SK-N-SH (cell line): ENCODE results near the gene NCF2. TPM values are rescaled to one million over a fixed set of nuclear protein-coding genes. Genes with fewer than 3 reads are reported as not detected.

Experiments
- CTCF ChIA-PET: fragments of 300-600, 350-600 bp; formaldehyde crosslinking; extraction: SDS; loops from one replicate; lab custom pipeline; 2021; lab: Yijun Ruan, JAX
- POLR2A ChIA-PET: fragments of 350-600 bp; sonication (Branson Sonifier 250); formaldehyde crosslinking; extraction: SDS; loops from one replicate; lab custom pipeline; 2020; ENCODE audit warnings: antibody characterized with exemption, inconsistent platforms; lab: Yijun Ruan, JAX
- DNase-seq: peaks from one replicate; pipeline ENCODE4 v3.0.0; 2012
- H2AFZ ChIP-seq: fragments of 200-600 bp; sonication (generic); 2 replicates; pipeline ENCODE4 v1.8.1; 2016; ENCODE audit warnings: antibody characterized with exemption, mild to moderate bottlenecking, low read depth
- H3F3A ChIP-seq: fragments of 200-600 bp; sonication (generic); replicated peaks from 2 replicates; pipeline ENCODE3; 2016; ENCODE audit warnings: antibody characterized with exemption, mild to moderate bottlenecking; ENCODE audit not compliant: insufficient read depth
- H3K27ac ChIP-seq, 2 experiments: fragments of 200-500 bp in 1 of 2; fragments of 200-600 bp in 1 of 2; sonication (Bioruptor generic) in 1 of 2; sonication (generic), shearing (Covaris generic) in 1 of 2; 2 replicates each; pipeline versions ENCODE4 v1.5.1 to v1.6.1; 2014 to 2016; ENCODE audit warnings: low read depth in 2 of 2, inconsistent platforms in 1 of 2, low read length in 1 of 2, mild to moderate bottlenecking in 1 of 2, mixed read lengths in 1 of 2
- H3K27me3 ChIP-seq: fragments of 200-600 bp; sonication (generic), shearing (Covaris generic); 2 replicates; pipeline ENCODE4 v1.6.1; 2016; ENCODE audit warnings: mixed run types; ENCODE audit not compliant: insufficient read depth
- H3K36me3 ChIP-seq, 2 experiments: fragments of 200-500 bp in 1 of 2; fragments of 200-600 bp in 1 of 2; sonication (Bioruptor generic) in 1 of 2; sonication (generic) in 1 of 2; replicated peaks in 1 of 2; 2 replicates each; pipeline versions ENCODE3 to v1.5.1; 2014 to 2016; ENCODE audit warnings: low read length in 1 of 2, mild to moderate bottlenecking in 1 of 2; ENCODE audit not compliant: insufficient read depth in 2 of 2, control insufficient read depth in 1 of 2
- H3K4me1 ChIP-seq, 2 experiments: fragments of 200-500 bp in 1 of 2; fragments of 200-600 bp in 1 of 2; sonication (Bioruptor generic) in 1 of 2; sonication (generic), shearing (Covaris generic) in 1 of 2; 2 replicates each; pipeline versions ENCODE4 v1.5.1 to v1.6.1; 2014 to 2016; ENCODE audit warnings: low read depth in 1 of 2, low read length in 1 of 2, mixed run types in 1 of 2; ENCODE audit not compliant: insufficient read depth in 2 of 2, control insufficient read depth in 1 of 2
- H3K4me2 ChIP-seq: fragments of 200-600 bp; sonication (generic), shearing (Covaris generic); 2 replicates; pipeline ENCODE4 v1.6.1; 2017; ENCODE audit warnings: mixed run types
- H3K4me3 ChIP-seq, 2 experiments: fragments of 200-500 bp in 1 of 2; fragments of 200-600 bp in 1 of 2; sonication (Bioruptor generic) in 1 of 2; sonication (generic), shearing (Covaris generic) in 1 of 2; 2 replicates each; pipeline versions ENCODE4 v1.5.1 to v1.8.1; 2014 to 2016; ENCODE audit warnings: low read depth in 2 of 2, inconsistent platforms in 1 of 2, low read length in 1 of 2, mild to moderate bottlenecking in 1 of 2, mixed read lengths in 1 of 2, moderate library complexity in 1 of 2
- H3K79me2 ChIP-seq: fragments of 200-600 bp; sonication (generic); 2 replicates; pipeline ENCODE4 v1.8.1; 2017; ENCODE audit warnings: mild to moderate bottlenecking; ENCODE audit not compliant: insufficient read depth
- H3K9ac ChIP-seq: fragments of 200-600 bp; sonication (generic); 2 replicates; pipeline ENCODE4 v1.6.1; 2017; ENCODE audit warnings: mixed run types
- H3K9me2 ChIP-seq: fragments of 200-600 bp; sonication (generic); 2 replicates; pipeline ENCODE4 v1.6.1; 2017; ENCODE audit warnings: mixed run types
- H3K9me3 ChIP-seq: fragments of 200-600 bp; sonication (generic); 2 replicates; pipeline ENCODE4 v1.6.1; 2017; ENCODE audit warnings: mixed run types, mild to moderate bottlenecking, moderate library complexity
- H4K20me1 ChIP-seq: fragments of 200-600 bp; sonication (generic); 2 replicates; pipeline ENCODE4 v1.6.1; 2017; ENCODE audit warnings: mild to moderate bottlenecking, mixed run types; ENCODE audit not compliant: insufficient read depth
- CTCF ChIP-seq: fragments of 200-600 bp; sonication (generic); IDR thresholded peaks from 2 replicates; pipeline ENCODE4 v1.6.1; 2017; ENCODE audit warnings: antibody characterized with exemption, mild to moderate bottlenecking, moderate library complexity
- EP300 ChIP-seq, 2 experiments: IDR thresholded peaks; 2 replicates each; pipeline versions ENCODE4 v1.4.0 to v1.6.1; 2012; ENCODE audit warnings: borderline replicate concordance in 1 of 2, low read depth in 1 of 2, low read length in 1 of 2
- FOSL2 ChIP-seq: IDR thresholded peaks from 2 replicates; pipeline ENCODE4 v1.4.0; 2012; ENCODE audit warnings: low read depth, mild to moderate bottlenecking, moderate library complexity, borderline replicate concordance
- FOXJ3 ChIP-seq: sonication (generic); formaldehyde crosslinking; IDR thresholded peaks from 2 replicates; pipeline ENCODE4 v1.5.1; 2020; ENCODE audit warnings: mild to moderate bottlenecking, missing genetic modification reagents
- FOXM1 ChIP-seq: IDR thresholded peaks from 2 replicates; pipeline ENCODE4 v1.4.0; 2012; ENCODE audit warnings: low read depth, mild to moderate bottlenecking
- MEF2A ChIP-seq: IDR thresholded peaks from 2 replicates; pipeline ENCODE4 v1.4.0; 2012; ENCODE audit warnings: low read depth, borderline replicate concordance
- NRF1 ChIP-seq: IDR thresholded peaks from 2 replicates; pipeline ENCODE4 v1.6.1; 2012; ENCODE audit warnings: low read depth, mild to moderate bottlenecking, low read length
- POLR2AphosphoS5 ChIP-seq: IDR thresholded peaks from 2 replicates; pipeline ENCODE4 v1.6.1; 2012; ENCODE audit warnings: low read depth, low read length
- RFX5 ChIP-seq: IDR thresholded peaks from 2 replicates; pipeline ENCODE4 v1.6.1; 2012; ENCODE audit warnings: mild to moderate bottlenecking, improper control_type of control experiment, low read length
- SMC3 ChIP-seq: IDR thresholded peaks from 2 replicates; pipeline ENCODE4 v1.6.1; 2012; ENCODE audit warnings: low read depth, low read length, improper control_type of control experiment
- TAF1 ChIP-seq: IDR thresholded peaks from 2 replicates; pipeline ENCODE4 v1.6.1; 2012; ENCODE audit warnings: low read depth, mild to moderate bottlenecking, low read length, moderate library complexity, borderline replicate concordance
- TEAD4 ChIP-seq: IDR thresholded peaks from 2 replicates; pipeline ENCODE4 v1.4.0; 2012; ENCODE audit warnings: mild to moderate bottlenecking, borderline replicate concordance; ENCODE audit not compliant: insufficient read depth
- USF1 ChIP-seq: IDR thresholded peaks from 2 replicates; pipeline ENCODE4 v1.4.0; 2012; ENCODE audit warnings: low read depth, borderline replicate concordance
- USF2 ChIP-seq: fragments of 150-350 bp; IDR thresholded peaks from 2 replicates; pipeline ENCODE4 v1.6.1; 2017; ENCODE audit warnings: antibody characterized with exemption, low read length, low read depth, borderline replicate concordance
- WGBS: methylation state at CpG from one replicate; pipeline ENCODE4 v1.1.6; 2017; ENCODE audit warnings: low lambda C conversion rate; 5-methylcytosine and 5-hydroxymethylcytosine counted together
- polyA plus RNA-seq, 3 experiments: library from polyadenylated mRNA; depleted of rRNA; stranded (reverse); fragments of >200 nt; gene quantifications; 2 replicates each; pipeline ENCODE4 v1.2.3, GENCODE V29; 2012

The NCF2 gene
- polyA plus RNA-seq, 1 of the 3 experiments (the other 2 are of a cell fraction) = 2.0 TPM

GRCh38 chr1:183566026-183566425 lies 24.2 kb downstream of the NCF2 start:
- Histone ChIP-seq H3K27ac (no peak overlapping the region), H3K9me2 (no peaks in the 10 kb centered on the region), H3F3A (peaks cover 3% of the 10 kb centered on the region), H3K79me2 (no peaks in the 10 kb centered on the region), H3K36me3 (peaks cover 0 to 5% of the 10 kb centered on the region in 2 experiments), H3K4me3 (no peak overlapping the region), H2AFZ (no peak overlapping the region), H3K4me1 (peaks cover 0 to 8% of the 10 kb centered on the region in 2 experiments; a peak in 2 of 4 replicates), H3K9ac (no peak overlapping the region), H3K9me3 (no peaks in the 10 kb centered on the region), H3K27me3 (no peaks in the 10 kb centered on the region), H3K4me2 (no peak overlapping the region), H4K20me1 (no peaks in the 10 kb centered on the region)
- TF ChIP-seq EP300 (IDR thresholded peaks at IDR 0.05; ENCODE audit: borderline replicate concordance in 1 of 2, low read depth in 1 of 2, low read length in 1 of 2) = no peak
- no peak for TF ChIP-seq FOXJ3 (CRISPR knock-in tag)
- TF ChIP-seq TEAD4 = no peak
- TF ChIP-seq RFX5 = no peak
- TF ChIP-seq SMC3 = no peak
- no peak for TF ChIP-seq POLR2AphosphoS5
- no peak for TF ChIP-seq CTCF
- no peak for TF ChIP-seq FOSL2
- TF ChIP-seq NRF1 = no peak
- CTCF ChIA-PET = interaction anchor here (0.8 to 1.2 kb wide), 3 partner anchors 12 to 284 kb away, joined by 3 read pairs; no protein-coding TSS in a partner anchor
- POLR2A ChIA-PET = no interaction called here
- DNase-seq = no peak
- WGBS = 94% methylated on average over 2 of the region's 2 CpGs

GRCh38 chr1:183565261-183565660 lies 25.0 kb downstream of the NCF2 start:
- H3K79me2 ChIP-seq = no peaks in the 10 kb centered on the region
- H3K27ac ChIP-seq = no peak overlapping the region
- POLR2A ChIA-PET = no interaction called here
- CTCF ChIA-PET = interaction anchor here (1.2 to 1.5 kb wide), 2 partner anchors 62 to 259 kb away, joined by 3 read pairs; no protein-coding TSS in a partner anchor
- DNase-seq = no peak
- 77% methylated on average over 4 of the region's 4 CpGs for WGBS
- H3F3A ChIP-seq = peaks cover 3% of the 10 kb centered on the region
- H3K4me3 ChIP-seq = no peak overlapping the region
- no peaks in the 10 kb centered on the region for H3K9me3 ChIP-seq
- H3K27me3 ChIP-seq = no peaks in the 10 kb centered on the region
- H2AFZ ChIP-seq = no peak overlapping the region
- H3K4me1 ChIP-seq = peaks cover 0 to 8% of the 10 kb centered on the region in 2 experiments; a peak in 2 of 4 replicates
- no peak overlapping the region for H3K9ac ChIP-seq
- TF ChIP-seq CTCF (no peak), MEF2A (no peak), POLR2AphosphoS5 (no peak), FOXM1 (no peak), RFX5 (no peak), USF1 (no peak), USF2 (no peak), TAF1 (no peak), FOXJ3 (CRISPR knock-in tag) (no peak)
- no peaks in the 10 kb centered on the region for H3K9me2 ChIP-seq
- peaks cover 0 to 5% of the 10 kb centered on the region in 2 experiments for H3K36me3 ChIP-seq
- H4K20me1 ChIP-seq = no peaks in the 10 kb centered on the region
- no peak overlapping the region for H3K4me2 ChIP-seq
